ENCODE measurements around the gene AQP3.

AQP3 gene

GRCh38 chr9:33414889-33415500 is 32.4 kb downstream of the AQP3 start:
- Histone ChIP-seq H3K23ac (ENCODE audit: low read length) (no peak overlapping the region), H2AFZ (ENCODE audit: insufficient read depth, low read length, poor library complexity) (no peak overlapping the region), H3K79me1 (ENCODE audit: low read length) (no peaks in the 10 kb centered on the region), H3K4me2 (ENCODE audit: low read length) (no peak overlapping the region), H3K4me1 (ENCODE audit: control insufficient read depth in 1 of 2, insufficient read depth in 2 of 2, low read length in 2 of 2) (no peaks in the 10 kb centered on the region), H3K9ac (ENCODE audit: low read length) (no peak overlapping the region), H3K27ac (ENCODE audit: low read depth, low read length) (no peak overlapping the region), H4K8ac (ENCODE audit: low read depth, low read length) (no peak overlapping the region), H3K9me3 (ENCODE audit: insufficient read depth, low read depth, low read length) (peaks cover 1% of the 10 kb centered on the region), H2BK120ac (ENCODE audit: insufficient read depth, low read length, poor library complexity) (no peak overlapping the region), H3K36me3 (ENCODE audit: control insufficient read depth in 1 of 2, insufficient read depth in 2 of 2, low read length in 2 of 2) (no peaks in the 10 kb centered on the region), H2BK5ac (ENCODE audit: low read depth, low read length, poor library complexity) (no peak overlapping the region), H3K14ac (ENCODE audit: low read length) (no peak overlapping the region), H2AK5ac (ENCODE audit: low read length) (no peak overlapping the region), H4K91ac (ENCODE audit: low read depth, low read length) (no peak overlapping the region), H2BK12ac (ENCODE audit: low read length) (no peak overlapping the region), H3K4ac (ENCODE audit: low read depth, low read length) (no peak overlapping the region), H3K79me2 (ENCODE audit: control insufficient read depth, insufficient read depth, low read length, poor library complexity) (no peaks in the 10 kb centered on the region), H4K12ac (ENCODE audit: low read depth, low read length) (no peak overlapping the region), H3K18ac (ENCODE audit: low read length) (no peak overlapping the region), H3K4me3 (ENCODE audit: low read depth, low read length) (no peak overlapping the region), H3K27me3 (ENCODE audit: insufficient read depth, low read length) (no peaks in the 10 kb centered on the region)
- WGBS (ENCODE audit: extremely low coverage, insufficient coverage, insufficient read length), result no CpG with 5 or more reads among the region's 13 CpGs
- no peak for DNase-seq

GRCh38 chr9:33414268-33414667 is 33.1 kb downstream of the AQP3 start:
- Histone ChIP-seq H3K27ac (ENCODE audit: low read depth, low read length) (no peak overlapping the region), H4K8ac (ENCODE audit: low read depth, low read length) (no peak overlapping the region), H2BK12ac (ENCODE audit: low read length) (no peak overlapping the region), H3K9me3 (ENCODE audit: insufficient read depth, low read depth, low read length) (peaks cover 1% of the 10 kb centered on the region), H4K12ac (ENCODE audit: low read depth, low read length) (no peak overlapping the region), H2AFZ (ENCODE audit: insufficient read depth, low read length, poor library complexity) (no peak overlapping the region), H3K27me3 (ENCODE audit: insufficient read depth, low read length) (no peaks in the 10 kb centered on the region), H3K14ac (ENCODE audit: low read length) (no peak overlapping the region), H2BK5ac (ENCODE audit: low read depth, low read length, poor library complexity) (no peak overlapping the region), H3K9ac (ENCODE audit: low read length) (no peak overlapping the region), H3K79me2 (ENCODE audit: control insufficient read depth, insufficient read depth, low read length, poor library complexity) (no peaks in the 10 kb centered on the region), H3K23ac (ENCODE audit: low read length) (no peak overlapping the region), H3K79me1 (ENCODE audit: low read length) (no peaks in the 10 kb centered on the region), H3K4me3 (ENCODE audit: low read depth, low read length) (no peak overlapping the region), H3K4me1 (ENCODE audit: control insufficient read depth in 1 of 2, insufficient read depth in 2 of 2, low read length in 2 of 2) (no peaks in the 10 kb centered on the region), H3K4me2 (ENCODE audit: low read length) (no peak overlapping the region), H3K36me3 (ENCODE audit: control insufficient read depth in 1 of 2, insufficient read depth in 2 of 2, low read length in 2 of 2) (no peaks in the 10 kb centered on the region), H3K18ac (ENCODE audit: low read length) (no peak overlapping the region), H4K91ac (ENCODE audit: low read depth, low read length) (no peak overlapping the region), H2AK5ac (ENCODE audit: low read length) (no peak overlapping the region), H3K4ac (ENCODE audit: low read depth, low read length) (no peak overlapping the region), H2BK120ac (ENCODE audit: insufficient read depth, low read length, poor library complexity) (no peak overlapping the region)
- WGBS (ENCODE audit: extremely low coverage, insufficient coverage, insufficient read length), result no CpG with 5 or more reads among the region's 3 CpGs
- no peak for DNase-seq

- Histone ChIP-seq H2BK5ac (ENCODE audit: low read depth, low read length, poor library complexity) (no peak overlapping the region), H3K9me3 (ENCODE audit: insufficient read depth, low read depth, low read length) (peaks cover 4% of the 10 kb centered on the region)
Observed at GRCh38 chr9:33408087-33408486, 39.3 kb downstream of the AQP3 start.

GRCh38 chr9:33407061-33407460 is 40.3 kb downstream of the AQP3 start:
- Histone ChIP-seq H3K9me3 (ENCODE audit: insufficient read depth, low read depth, low read length) (peaks cover 4% of the 10 kb centered on the region), H2AK5ac (ENCODE audit: low read length) (no peak overlapping the region), H3K14ac (ENCODE audit: low read length) (no peak overlapping the region), H2BK12ac (ENCODE audit: low read length) (no peak overlapping the region), H3K4me2 (ENCODE audit: low read length) (no peak overlapping the region), H3K27me3 (ENCODE audit: insufficient read depth, low read length) (no peaks in the 10 kb centered on the region), H4K12ac (ENCODE audit: low read depth, low read length) (no peak overlapping the region), H3K36me3 (ENCODE audit: control insufficient read depth in 1 of 2, insufficient read depth in 2 of 2, low read length in 2 of 2) (no peaks in the 10 kb centered on the region), H3K79me1 (ENCODE audit: low read length) (no peaks in the 10 kb centered on the region), H2BK120ac (ENCODE audit: insufficient read depth, low read length, poor library complexity) (no peak overlapping the region), H4K91ac (ENCODE audit: low read depth, low read length) (no peak overlapping the region), H3K27ac (ENCODE audit: low read depth, low read length) (no peak overlapping the region), H3K79me2 (ENCODE audit: control insufficient read depth, insufficient read depth, low read length, poor library complexity) (no peaks in the 10 kb centered on the region), H4K8ac (ENCODE audit: low read depth, low read length) (no peak overlapping the region), H3K4me3 (ENCODE audit: low read depth, low read length) (no peak overlapping the region), H3K18ac (ENCODE audit: low read length) (no peak overlapping the region), H2BK5ac (ENCODE audit: low read depth, low read length, poor library complexity) (no peak overlapping the region), H3K4ac (ENCODE audit: low read depth, low read length) (no peak overlapping the region), H3K9ac (ENCODE audit: low read length) (no peak overlapping the region), H3K4me1 (ENCODE audit: control insufficient read depth in 1 of 2, insufficient read depth in 2 of 2, low read length in 2 of 2) (peaks cover 3 to 6% of the 10 kb centered on the region in 2 experiments), H3K23ac (ENCODE audit: low read length) (no peak overlapping the region), H2AFZ (ENCODE audit: insufficient read depth, low read length, poor library complexity) (no peak overlapping the region)
- no CpG with 5 or more reads among the region's 3 CpGs for WGBS (ENCODE audit: extremely low coverage, insufficient coverage, insufficient read length)
- no peak for DNase-seq

More at GRCh38 chr9:33408087-33408486, 39.3 kb downstream of the AQP3 start:
- Histone ChIP-seq H4K8ac (ENCODE audit: low read depth, low read length) (no peak overlapping the region), H3K9ac (ENCODE audit: low read length) (no peak overlapping the region), H3K23ac (ENCODE audit: low read length) (no peak overlapping the region), H2AK5ac (ENCODE audit: low read length) (no peak overlapping the region), H3K4me3 (ENCODE audit: low read depth, low read length) (no peak overlapping the region), H3K14ac (ENCODE audit: low read length) (no peak overlapping the region), H3K4me2 (ENCODE audit: low read length) (no peak overlapping the region), H3K27me3 (ENCODE audit: insufficient read depth, low read length) (no peaks in the 10 kb centered on the region), H3K79me2 (ENCODE audit: control insufficient read depth, insufficient read depth, low read length, poor library complexity) (no peaks in the 10 kb centered on the region), H3K18ac (ENCODE audit: low read length) (no peak overlapping the region), H3K4ac (ENCODE audit: low read depth, low read length) (no peak overlapping the region), H2BK120ac (ENCODE audit: insufficient read depth, low read length, poor library complexity) (no peak overlapping the region), H4K91ac (ENCODE audit: low read depth, low read length) (no peak overlapping the region), H3K79me1 (ENCODE audit: low read length) (no peaks in the 10 kb centered on the region), H2AFZ (ENCODE audit: insufficient read depth, low read length, poor library complexity) (no peak overlapping the region), H3K4me1 (ENCODE audit: control insufficient read depth in 1 of 2, insufficient read depth in 2 of 2, low read length in 2 of 2) (peaks cover 3 to 6% of the 10 kb centered on the region in 2 experiments), H3K36me3 (ENCODE audit: control insufficient read depth in 1 of 2, insufficient read depth in 2 of 2, low read length in 2 of 2) (no peaks in the 10 kb centered on the region), H3K27ac (ENCODE audit: low read depth, low read length) (no peak overlapping the region), H4K12ac (ENCODE audit: low read depth, low read length) (no peak overlapping the region), H2BK12ac (ENCODE audit: low read length) (no peak overlapping the region)
- DNase-seq, result no peak
- WGBS (ENCODE audit: extremely low coverage, insufficient coverage, insufficient read length), result no CpG with 5 or more reads among the region's 5 CpGs

Data from trophoblast cell (in vitro differentiated cells and primary cell).